Right atrium auricular region (tissue), 2 donors: Measurements from ENCODE around the gene BABAM2. TPM values are rescaled to one million over a fixed set of nuclear protein-coding genes. Genes with fewer than 3 reads are reported as not detected.

ENCODE experiments used
- DNase-seq: peaks from one replicate; pipeline ENCODE4 v3.0.0-alpha.2; 2019; ENCODE audit warnings: low spot score
- H3K27ac ChIP-seq, 2 donors: fragments of 200-600 bp; sonication (generic); 1 replicate in 1 of 2; 2 replicates in 1 of 2; pipeline ENCODE4 v1.5.1; 2016 to 2019
- H3K27me3 ChIP-seq, 2 donors: fragments of 200-600 bp; sonication (generic); one replicate each; pipeline versions ENCODE4 v1.5.1 to v1.6.0; 2017 to 2019
- H3K36me3 ChIP-seq: fragments of 200-600 bp; sonication (generic); one replicate; pipeline ENCODE4 v1.5.1; 2016
- H3K4me1 ChIP-seq, 2 donors: fragments of 200-600 bp; sonication (generic); one replicate each; pipeline versions ENCODE4 v1.5.1 to v1.6.0; 2017 to 2019
- H3K4me3 ChIP-seq, 2 donors: fragments of 200-600 bp; sonication (generic); 1 replicate in 1 of 2; 2 replicates in 1 of 2; pipeline ENCODE4 v1.5.1; 2017 to 2019; ENCODE audit warnings: mild to moderate bottlenecking in 1 of 2, moderate library complexity in 1 of 2
- H3K9me3 ChIP-seq, 2 donors: fragments of 200-600 bp; sonication (generic); one replicate each; pipeline ENCODE4 v1.5.1; 2019
- total RNA-seq, 2 donors: library from RNA; depleted of rRNA; stranded (reverse); fragments of >200 nt; gene quantifications; one replicate each; pipeline ENCODE4 v1.1.0, GENCODE V29; 2016
- TF ChIP-seq, protein P1 (sequence below), 2 donors: fragments of 200-600 bp; sonication (generic); IDR thresholded peaks; one replicate each; pipeline ENCODE4 v1.5.1; 2019; ENCODE audit warnings: antibody characterized with exemption in 2 of 2

BABAM2 gene
- total RNA-seq, 2 donors from 2014 or later: 58.8 to 60.6 TPM

DNA sequence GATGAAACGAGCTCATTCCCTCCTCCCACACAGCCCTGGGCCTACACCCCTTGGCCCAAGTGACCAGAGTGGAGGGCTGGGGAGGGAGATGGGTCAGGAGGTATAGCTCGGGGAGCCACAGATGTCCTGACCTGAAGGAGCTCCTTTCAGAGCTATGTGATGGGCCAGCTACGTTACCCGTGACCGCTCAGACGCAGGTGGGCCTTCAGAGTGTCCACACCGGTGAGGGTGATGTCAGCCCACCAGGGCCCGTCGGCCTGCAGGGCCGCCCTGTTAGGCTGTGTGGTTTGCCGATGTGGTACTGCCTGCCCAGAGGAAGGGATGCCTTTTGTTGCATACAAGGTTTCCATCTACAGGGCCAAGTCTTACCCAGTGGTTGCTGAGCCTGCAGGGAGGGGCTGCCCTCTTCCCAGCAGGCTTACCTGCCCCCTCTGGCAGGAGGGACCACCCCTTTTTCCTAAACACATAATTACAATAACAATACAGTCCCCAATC lies 460.3 kb downstream of the BABAM2 start:
- Histone ChIP-seq H3K4me3 (no peak overlapping the region), H3K27me3 (no peaks in the 10 kb centered on the region), H3K9me3 (no peaks in the 10 kb centered on the region), H3K36me3 (no peaks in the 10 kb centered on the region), H3K27ac (no peak overlapping the region), H3K4me1 (peaks cover 0 to 17% of the 10 kb centered on the region in 2 donors)
- DNase-seq: no peak
- TF ChIP-seq, protein P1, sequence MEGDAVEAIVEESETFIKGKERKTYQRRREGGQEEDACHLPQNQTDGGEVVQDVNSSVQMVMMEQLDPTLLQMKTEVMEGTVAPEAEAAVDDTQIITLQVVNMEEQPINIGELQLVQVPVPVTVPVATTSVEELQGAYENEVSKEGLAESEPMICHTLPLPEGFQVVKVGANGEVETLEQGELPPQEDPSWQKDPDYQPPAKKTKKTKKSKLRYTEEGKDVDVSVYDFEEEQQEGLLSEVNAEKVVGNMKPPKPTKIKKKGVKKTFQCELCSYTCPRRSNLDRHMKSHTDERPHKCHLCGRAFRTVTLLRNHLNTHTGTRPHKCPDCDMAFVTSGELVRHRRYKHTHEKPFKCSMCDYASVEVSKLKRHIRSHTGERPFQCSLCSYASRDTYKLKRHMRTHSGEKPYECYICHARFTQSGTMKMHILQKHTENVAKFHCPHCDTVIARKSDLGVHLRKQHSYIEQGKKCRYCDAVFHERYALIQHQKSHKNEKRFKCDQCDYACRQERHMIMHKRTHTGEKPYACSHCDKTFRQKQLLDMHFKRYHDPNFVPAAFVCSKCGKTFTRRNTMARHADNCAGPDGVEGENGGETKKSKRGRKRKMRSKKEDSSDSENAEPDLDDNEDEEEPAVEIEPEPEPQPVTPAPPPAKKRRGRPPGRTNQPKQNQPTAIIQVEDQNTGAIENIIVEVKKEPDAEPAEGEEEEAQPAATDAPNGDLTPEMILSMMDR (IDR thresholded peaks at IDR 0.05): no peak

DNA sequence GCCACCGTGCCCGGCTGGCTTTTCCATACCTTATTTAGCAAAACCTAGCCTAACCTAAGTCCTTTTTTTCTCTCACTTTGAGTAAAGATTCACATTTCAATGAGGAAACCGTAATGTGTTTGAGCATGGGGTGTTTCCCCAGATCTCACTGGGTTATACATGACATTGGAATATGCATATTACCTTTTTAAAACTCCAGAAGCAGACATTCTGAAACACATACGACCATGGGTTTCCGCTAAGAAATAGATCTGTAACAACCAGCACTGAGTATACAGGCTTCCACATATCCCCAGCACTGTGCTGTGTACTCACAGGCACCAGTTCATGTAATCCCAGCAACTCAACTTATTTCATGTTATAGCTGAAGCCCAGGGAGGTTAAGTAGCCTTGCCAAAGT lies 461.1 kb downstream of the BABAM2 start:
- no peak for DNase-seq
- H3K27ac ChIP-seq: no peak overlapping the region
- no peaks in the 10 kb centered on the region for H3K36me3 ChIP-seq
- H3K27me3 ChIP-seq: no peaks in the 10 kb centered on the region
- H3K4me1 ChIP-seq: peaks cover 0 to 22% of the 10 kb centered on the region in 2 donors
- H3K9me3 ChIP-seq: no peaks in the 10 kb centered on the region
- no peak overlapping the region for H3K4me3 ChIP-seq
- TF ChIP-seq, protein P1 (IDR thresholded peaks at IDR 0.05): no peak

DNA sequence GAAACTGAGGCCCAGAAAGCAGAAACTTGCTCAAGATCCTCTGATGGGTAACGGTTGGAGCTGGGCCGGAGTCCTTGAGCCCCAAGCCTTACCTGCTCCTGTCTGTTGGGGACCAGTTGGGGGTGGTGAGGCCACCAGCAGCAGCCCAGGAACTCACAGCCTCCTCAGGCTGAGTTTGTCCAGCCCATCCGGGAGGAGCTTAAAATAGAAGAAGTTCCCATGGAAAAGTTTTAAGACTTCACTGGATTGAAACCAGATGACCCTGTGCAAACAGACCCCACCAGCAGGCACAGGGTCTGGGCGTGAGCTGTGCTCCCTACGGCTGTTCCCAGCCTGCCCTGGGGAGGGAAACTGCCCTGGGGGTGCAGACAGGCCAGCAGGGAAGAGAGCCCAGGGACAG lies 461.6 kb downstream of the BABAM2 start:
- H3K9me3 ChIP-seq: no peaks in the 10 kb centered on the region
- peaks cover 0 to 22% of the 10 kb centered on the region in 2 donors for H3K4me1 ChIP-seq
- H3K27me3 ChIP-seq: no peaks in the 10 kb centered on the region
- DNase-seq: no peak
- TF ChIP-seq, protein P1 (IDR thresholded peaks at IDR 0.05): no peak
- no peak overlapping the region for H3K4me3 ChIP-seq
- H3K27ac ChIP-seq: no peak overlapping the region
- H3K36me3 ChIP-seq: no peaks in the 10 kb centered on the region

DNA sequence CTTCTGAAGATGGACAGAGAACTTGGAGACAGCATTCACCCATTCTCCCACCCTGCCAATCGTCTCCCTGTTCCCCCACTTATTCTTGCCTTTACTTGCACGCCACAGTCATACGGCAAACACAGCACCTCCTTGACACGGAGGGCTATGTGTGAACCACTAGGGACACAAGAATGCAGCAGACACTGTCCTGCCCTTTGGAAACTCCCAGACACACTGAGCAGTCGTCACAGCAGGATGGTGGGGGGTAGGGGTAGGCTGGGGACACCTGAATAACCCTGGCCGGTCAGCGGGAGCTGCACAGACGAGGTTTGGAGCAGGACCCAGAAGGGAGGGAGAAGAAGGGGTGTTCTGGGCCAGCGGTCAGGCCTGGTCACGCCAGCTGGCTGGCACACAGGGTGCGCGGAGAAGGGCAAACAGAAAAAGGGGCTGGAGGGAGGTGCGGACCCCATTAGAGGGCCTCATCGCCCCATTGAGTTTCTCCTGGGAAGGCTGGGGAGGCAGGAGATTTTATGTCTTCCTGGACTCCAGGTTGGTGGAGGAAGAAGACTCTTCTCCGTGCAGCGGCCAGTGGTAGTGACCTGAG lies 462.2 kb downstream of the BABAM2 start:
- no peak overlapping the region for H3K27ac ChIP-seq

DNA sequence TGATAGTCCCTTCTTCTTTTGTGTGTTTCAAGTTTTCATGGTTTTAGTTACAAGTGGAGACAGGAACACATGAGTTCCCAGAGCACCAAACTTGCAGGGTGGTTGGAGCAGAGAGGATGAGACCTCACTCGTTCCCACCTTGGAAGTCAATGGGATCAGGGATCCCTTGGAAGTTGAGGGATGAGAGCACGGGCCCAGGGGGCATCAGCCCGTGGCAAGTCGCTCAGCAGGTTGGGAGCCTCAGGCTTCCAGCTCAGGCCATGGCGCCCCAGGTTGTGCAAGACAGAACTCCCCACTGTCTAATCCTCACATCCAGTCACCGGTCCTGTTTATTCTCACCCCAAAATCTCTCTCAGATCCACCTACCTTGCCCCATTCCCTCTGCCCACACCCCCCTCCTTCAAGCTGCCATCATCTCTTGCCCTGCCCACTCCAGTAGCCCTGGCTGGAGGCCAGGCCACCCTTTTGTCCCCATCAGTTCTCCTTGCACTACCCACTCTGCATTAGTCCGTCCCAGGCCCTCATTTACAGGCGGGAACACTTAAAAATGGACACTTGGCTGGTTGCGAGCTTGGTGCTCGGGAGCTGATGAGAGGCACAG lies 464.5 kb downstream of the BABAM2 start:
- no peak for DNase-seq
- H3K4me3 ChIP-seq: no peak overlapping the region

More for the DNA sequence above, 462.2 kb downstream of the BABAM2 start:
- Histone ChIP-seq H3K27me3 (no peaks in the 10 kb centered on the region), H3K4me3 (no peak overlapping the region), H3K9me3 (no peaks in the 10 kb centered on the region), H3K36me3 (no peaks in the 10 kb centered on the region), H3K4me1 (peaks cover 0 to 23% of the 10 kb centered on the region in 2 donors)
- DNase-seq: no peak
- TF ChIP-seq, protein P1 (IDR thresholded peaks at IDR 0.05): no peak

More for the DNA sequence above, 464.5 kb downstream of the BABAM2 start:
- Histone ChIP-seq H3K4me1 (peaks cover 0 to 23% of the 10 kb centered on the region in 2 donors), H3K9me3 (no peaks in the 10 kb centered on the region), H3K27ac (peak overlapping the region; percentile 89 to 90), H3K27me3 (no peaks in the 10 kb centered on the region), H3K36me3 (no peaks in the 10 kb centered on the region)
- TF ChIP-seq, protein P1 (IDR thresholded peaks at IDR 0.05): no peak
